ENCODE measurements around the gene CALHM5. TPM values are rescaled to one million over a fixed set of nuclear protein-coding genes. Genes with fewer than 3 reads are reported as not detected.

CALHM5 gene
- total RNA-seq, 1 donor from 2014 or later, result 7.2 TPM

DNA sequence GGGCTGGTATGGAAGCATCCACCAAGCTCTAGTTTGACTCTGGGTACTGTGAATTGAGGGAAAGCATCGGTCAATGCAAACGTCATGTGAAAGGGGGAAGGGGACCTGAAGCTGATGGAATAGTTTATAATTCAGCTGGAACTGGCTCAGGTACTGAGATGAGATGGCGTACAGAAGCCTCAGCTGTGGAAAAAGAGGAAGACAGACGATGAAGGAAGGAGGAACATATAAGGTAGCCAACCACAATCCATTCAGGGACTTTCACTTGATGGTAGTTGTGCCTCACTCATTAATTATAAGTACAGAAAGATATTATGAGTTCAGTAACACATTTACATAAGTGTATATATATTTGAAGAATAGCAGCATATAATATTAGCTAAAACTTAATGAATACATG is 2.7 kb downstream of the CALHM5 start:
- DNase-seq (ENCODE audit: low spot score), result no peak
- Mint-ChIP-seq H3K4me1 (ENCODE audit: unreplicated experiment) (peaks cover 27% of the 10 kb centered on the region), H3K27me3 (ENCODE audit: unreplicated experiment) (peaks cover 6% of the 10 kb centered on the region), H3K4me3 (ENCODE audit: unreplicated experiment) (no peak overlapping the region), H3K36me3 (ENCODE audit: low read depth, unreplicated experiment) (peaks cover 4% of the 10 kb centered on the region), H3K9me3 (ENCODE audit: unreplicated experiment) (no peaks in the 10 kb centered on the region), H3K27ac (ENCODE audit: unreplicated experiment) (no peak overlapping the region)
- TF ChIP-seq, protein P1, sequence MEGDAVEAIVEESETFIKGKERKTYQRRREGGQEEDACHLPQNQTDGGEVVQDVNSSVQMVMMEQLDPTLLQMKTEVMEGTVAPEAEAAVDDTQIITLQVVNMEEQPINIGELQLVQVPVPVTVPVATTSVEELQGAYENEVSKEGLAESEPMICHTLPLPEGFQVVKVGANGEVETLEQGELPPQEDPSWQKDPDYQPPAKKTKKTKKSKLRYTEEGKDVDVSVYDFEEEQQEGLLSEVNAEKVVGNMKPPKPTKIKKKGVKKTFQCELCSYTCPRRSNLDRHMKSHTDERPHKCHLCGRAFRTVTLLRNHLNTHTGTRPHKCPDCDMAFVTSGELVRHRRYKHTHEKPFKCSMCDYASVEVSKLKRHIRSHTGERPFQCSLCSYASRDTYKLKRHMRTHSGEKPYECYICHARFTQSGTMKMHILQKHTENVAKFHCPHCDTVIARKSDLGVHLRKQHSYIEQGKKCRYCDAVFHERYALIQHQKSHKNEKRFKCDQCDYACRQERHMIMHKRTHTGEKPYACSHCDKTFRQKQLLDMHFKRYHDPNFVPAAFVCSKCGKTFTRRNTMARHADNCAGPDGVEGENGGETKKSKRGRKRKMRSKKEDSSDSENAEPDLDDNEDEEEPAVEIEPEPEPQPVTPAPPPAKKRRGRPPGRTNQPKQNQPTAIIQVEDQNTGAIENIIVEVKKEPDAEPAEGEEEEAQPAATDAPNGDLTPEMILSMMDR (IDR thresholded peaks at IDR 0.05; ENCODE audit: unreplicated experiment), result no peak

DNA sequence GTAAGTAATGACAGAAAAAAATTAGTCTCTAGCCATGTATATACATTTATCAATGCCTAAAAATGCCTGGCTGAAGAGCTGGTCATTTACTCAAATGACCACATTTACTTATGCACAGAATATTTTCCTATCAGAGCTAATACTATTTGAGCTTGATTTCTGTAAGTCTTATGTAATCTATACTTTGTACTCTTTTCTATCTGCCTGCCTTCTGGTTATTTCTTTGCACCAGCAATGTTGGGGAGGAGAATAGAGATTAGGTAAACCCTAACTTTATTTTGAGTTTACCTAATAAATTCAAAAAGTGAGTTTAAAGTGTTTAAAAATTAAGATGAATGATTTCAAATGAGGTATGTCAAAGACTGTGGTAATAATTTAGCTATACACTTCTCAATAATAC is 3.7 kb downstream of the CALHM5 start:
- peaks cover 4% of the 10 kb centered on the region for H3K36me3 Mint-ChIP-seq (ENCODE audit: low read depth, unreplicated experiment)

GRCh38 chr6:116518621-116519368 is 7.4 kb downstream of the CALHM5 start:
- Mint-ChIP-seq H3K36me3 (ENCODE audit: low read depth, unreplicated experiment) (peaks cover 4% of the 10 kb centered on the region), H3K4me1 (ENCODE audit: unreplicated experiment) (peaks cover 8% of the 10 kb centered on the region), H3K4me3 (ENCODE audit: unreplicated experiment) (no peak overlapping the region), H3K9me3 (ENCODE audit: unreplicated experiment) (no peaks in the 10 kb centered on the region), H3K27me3 (ENCODE audit: unreplicated experiment) (peaks cover 6% of the 10 kb centered on the region), H3K27ac (ENCODE audit: unreplicated experiment) (no peak overlapping the region)
- TF ChIP-seq, protein P1 (IDR thresholded peaks at IDR 0.05; ENCODE audit: unreplicated experiment), result no peak
- no peak for DNase-seq (ENCODE audit: low spot score)

More for the DNA sequence above, 3.7 kb downstream of the CALHM5 start:
- H3K27ac Mint-ChIP-seq (ENCODE audit: unreplicated experiment), result no peak overlapping the region
- TF ChIP-seq, protein P1 (IDR thresholded peaks at IDR 0.05; ENCODE audit: unreplicated experiment), result no peak
- H3K9me3 Mint-ChIP-seq (ENCODE audit: unreplicated experiment), result no peaks in the 10 kb centered on the region
- H3K4me1 Mint-ChIP-seq (ENCODE audit: unreplicated experiment), result peaks cover 27% of the 10 kb centered on the region
- H3K27me3 Mint-ChIP-seq (ENCODE audit: unreplicated experiment), result peaks cover 6% of the 10 kb centered on the region
- no peak overlapping the region for H3K4me3 Mint-ChIP-seq (ENCODE audit: unreplicated experiment)
- no peak for DNase-seq (ENCODE audit: low spot score)

- Mint-ChIP-seq H3K9me3 (ENCODE audit: unreplicated experiment) (no peaks in the 10 kb centered on the region), H3K4me1 (ENCODE audit: unreplicated experiment) (peaks cover 14% of the 10 kb centered on the region), H3K27ac (ENCODE audit: unreplicated experiment) (no peak overlapping the region), H3K4me3 (ENCODE audit: unreplicated experiment) (no peak overlapping the region), H3K27me3 (ENCODE audit: unreplicated experiment) (peaks cover 4% of the 10 kb centered on the region), H3K36me3 (ENCODE audit: low read depth, unreplicated experiment) (no peaks in the 10 kb centered on the region)
- no peak for DNase-seq (ENCODE audit: low spot score)
- TF ChIP-seq, protein P1 (IDR thresholded peaks at IDR 0.05; ENCODE audit: unreplicated experiment), result no peak
Measured at GRCh38 chr6:116522896-116523295, 11.5 kb downstream of the CALHM5 start.

DNA sequence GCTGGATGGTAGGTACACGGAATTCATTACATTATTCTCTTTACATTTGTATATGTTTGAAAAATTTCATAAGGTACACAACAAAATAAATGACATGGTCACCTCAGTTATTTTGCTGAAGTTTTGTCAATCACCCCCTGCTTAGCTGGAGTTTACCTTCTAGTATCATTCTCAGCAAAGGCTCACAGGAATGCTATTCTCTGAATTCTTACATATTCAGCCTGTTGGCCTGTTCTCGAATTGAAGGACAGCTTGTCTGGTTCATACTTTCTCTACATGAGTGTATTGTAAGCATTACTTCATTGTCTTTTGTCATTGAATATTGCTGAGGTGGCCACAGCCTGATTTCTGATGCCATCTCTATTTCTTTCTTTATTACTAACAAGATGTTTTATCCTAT is 12.8 kb downstream of the CALHM5 start:
- no peaks in the 10 kb centered on the region for H3K9me3 Mint-ChIP-seq (ENCODE audit: unreplicated experiment)

More for the DNA sequence above, 12.8 kb downstream of the CALHM5 start:
- Mint-ChIP-seq H3K27me3 (ENCODE audit: unreplicated experiment) (no peaks in the 10 kb centered on the region), H3K36me3 (ENCODE audit: low read depth, unreplicated experiment) (no peaks in the 10 kb centered on the region), H3K27ac (ENCODE audit: unreplicated experiment) (no peak overlapping the region), H3K4me3 (ENCODE audit: unreplicated experiment) (no peak overlapping the region), H3K4me1 (ENCODE audit: unreplicated experiment) (peaks cover 20% of the 10 kb centered on the region)
- no peak for DNase-seq (ENCODE audit: low spot score)
- TF ChIP-seq, protein P1 (IDR thresholded peaks at IDR 0.05; ENCODE audit: unreplicated experiment), result no peak

Measured in endothelial cell (in vitro differentiated cells).